HG03571 (cell line): ENCODE measurements around the gene SNTG2.

ENCODE experiments used
- ATAC-seq: cut with Tn5 transposase; IDR thresholded peaks from one replicate; pipeline ENCODE4 v1.9.1; 2021; ENCODE audit not compliant: unreplicated experiment

SNTG2 gene

DNA sequence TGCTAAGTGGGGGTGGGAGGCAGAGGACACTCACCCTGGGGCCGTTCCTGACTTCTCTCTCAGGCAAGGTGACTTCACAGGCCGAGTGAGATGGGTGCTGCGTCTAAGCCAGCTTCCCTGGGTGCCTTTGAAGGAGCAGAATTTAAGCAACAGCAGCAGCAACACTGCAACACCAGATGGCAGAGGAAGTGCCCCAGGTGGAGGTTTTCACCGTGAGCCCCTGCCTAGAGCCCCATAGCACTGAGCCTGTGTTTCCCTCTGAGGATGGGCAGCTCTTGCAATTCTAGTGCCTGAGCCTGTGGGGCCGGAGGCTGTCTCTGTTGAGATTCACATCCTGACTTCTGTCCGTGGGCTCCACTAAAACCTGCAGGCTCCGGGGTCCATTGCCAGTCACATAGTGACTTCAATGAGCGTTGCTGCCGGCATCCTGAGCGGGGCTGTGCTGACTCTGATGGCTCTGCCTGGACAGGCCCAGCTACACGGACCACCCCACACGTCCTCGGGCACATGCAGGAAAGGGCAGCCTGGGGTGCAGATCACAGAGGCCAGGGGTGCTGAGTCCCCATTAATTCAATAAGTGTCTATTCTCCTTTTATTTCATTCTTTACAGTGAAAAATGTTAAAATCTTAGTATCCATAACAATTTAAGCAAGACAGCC lies 218.8 kb downstream of the SNTG2 start:
- no peak for ATAC-seq

DNA sequence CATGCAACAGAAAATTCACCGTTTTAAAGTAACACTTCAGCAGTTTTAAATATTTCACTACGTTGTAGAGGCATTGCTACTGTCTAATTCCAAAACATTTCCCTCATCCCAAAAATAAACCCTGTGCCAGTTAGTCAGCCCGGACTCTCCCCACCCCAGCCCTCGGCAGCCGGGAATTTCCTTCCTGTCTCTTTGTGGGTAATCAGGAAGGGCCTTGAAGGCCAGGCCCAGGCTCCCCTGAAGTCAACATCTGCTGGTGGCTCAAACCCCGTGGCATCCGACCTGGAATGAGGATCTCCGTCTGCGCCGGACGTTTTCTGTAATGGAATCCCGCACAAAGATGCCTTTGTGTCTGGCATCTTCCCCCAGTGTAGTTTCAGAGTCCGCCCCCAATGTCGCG lies 219.6 kb downstream of the SNTG2 start:
- ATAC-seq, result no peak

DNA sequence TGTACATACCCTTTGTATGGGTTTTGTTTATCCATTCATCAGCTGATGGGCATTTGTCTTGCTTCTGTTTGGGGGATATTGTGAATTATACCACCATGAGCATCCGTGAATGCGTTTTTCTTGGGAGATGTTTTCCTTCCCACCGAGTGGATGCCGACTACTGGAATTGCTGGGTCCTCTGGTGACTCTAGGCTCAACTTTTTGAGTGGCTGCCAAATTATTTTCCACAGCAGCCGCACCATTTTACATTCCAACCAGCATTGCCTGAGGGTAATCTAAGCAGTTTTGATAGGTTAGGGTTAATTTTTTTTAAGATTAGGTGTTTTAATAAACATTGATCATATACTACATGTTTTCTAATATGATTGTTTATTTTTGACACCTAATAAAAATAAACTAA lies 220.1 kb downstream of the SNTG2 start:
- ATAC-seq, result no peak

DNA sequence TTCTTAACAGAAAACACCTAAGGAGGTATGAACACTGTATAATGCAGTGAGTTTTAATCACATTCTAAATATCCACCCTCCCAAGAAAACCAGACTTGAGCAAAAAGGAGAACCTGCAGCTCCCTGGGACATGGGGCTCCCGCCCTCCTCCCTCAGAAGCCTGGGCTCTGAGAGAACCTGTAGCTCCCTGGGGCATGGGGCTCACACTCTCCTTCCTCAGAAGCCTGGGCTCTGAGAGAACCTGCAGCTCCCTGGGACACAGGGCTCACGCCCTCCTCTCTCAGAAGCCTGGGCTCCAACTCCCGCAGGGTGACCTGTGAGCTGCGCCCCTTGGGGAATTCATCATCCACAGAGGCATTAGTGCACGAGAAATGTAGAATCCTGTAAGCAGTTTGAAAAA lies 222.9 kb downstream of the SNTG2 start:
- ATAC-seq, result no peak

DNA sequence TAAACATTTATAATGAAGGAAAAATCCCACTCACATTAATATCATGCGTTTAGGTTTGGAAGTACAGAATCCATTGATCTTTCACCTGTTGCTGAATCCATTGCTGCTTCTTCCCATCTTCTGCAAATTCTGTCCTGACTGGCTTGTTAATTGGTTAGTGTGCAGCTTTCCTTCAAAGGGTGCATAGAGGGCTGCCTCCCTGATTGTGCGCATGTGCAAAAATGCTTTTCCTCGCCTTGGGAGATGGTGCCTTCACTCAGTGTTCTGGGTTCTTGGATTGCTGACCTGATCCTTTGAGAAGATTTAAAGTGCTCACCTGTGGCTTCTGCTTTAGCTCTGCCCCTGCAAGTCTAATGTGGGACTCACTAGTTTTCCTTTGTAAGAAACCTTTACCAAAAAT lies 231.2 kb downstream of the SNTG2 start:
- no peak for ATAC-seq

DNA sequence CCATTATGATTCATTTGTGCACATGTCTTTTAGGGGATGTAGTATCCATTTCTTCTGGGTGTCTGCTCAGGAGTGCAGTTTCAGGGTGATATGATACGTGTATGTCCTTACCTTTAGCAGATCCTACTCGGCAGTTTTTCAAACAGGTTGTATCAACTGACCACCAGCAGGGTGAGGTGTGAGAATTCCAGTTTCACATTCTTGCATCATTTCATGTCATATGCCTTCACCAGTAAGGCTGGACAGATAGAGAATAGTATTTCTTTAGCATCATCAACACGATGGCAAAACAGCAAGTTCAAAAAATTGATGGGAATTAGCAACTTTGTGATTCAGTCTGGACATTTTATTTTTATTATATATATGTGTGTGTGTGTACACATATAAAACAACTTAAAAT lies 232.7 kb downstream of the SNTG2 start:
- no peak for ATAC-seq

DNA sequence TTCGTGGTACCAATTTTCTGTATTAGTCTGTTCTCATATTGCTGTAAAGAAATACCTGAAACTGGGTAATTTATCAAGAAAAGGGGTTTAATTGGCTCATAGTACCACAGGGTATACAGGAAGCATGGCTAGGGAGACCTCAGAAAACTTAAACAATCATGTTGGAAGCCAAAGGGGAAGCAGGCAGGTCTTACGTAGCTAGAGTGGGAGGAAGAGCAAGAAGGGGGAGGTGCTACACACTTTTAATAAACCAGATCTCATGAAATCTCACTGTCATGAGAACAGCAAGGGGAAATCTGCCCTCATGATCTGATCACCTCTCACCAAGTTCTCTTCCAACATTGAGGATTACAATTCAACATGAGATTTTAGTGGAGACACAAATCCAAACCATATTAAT lies 235.8 kb downstream of the SNTG2 start:
- no peak for ATAC-seq

DNA sequence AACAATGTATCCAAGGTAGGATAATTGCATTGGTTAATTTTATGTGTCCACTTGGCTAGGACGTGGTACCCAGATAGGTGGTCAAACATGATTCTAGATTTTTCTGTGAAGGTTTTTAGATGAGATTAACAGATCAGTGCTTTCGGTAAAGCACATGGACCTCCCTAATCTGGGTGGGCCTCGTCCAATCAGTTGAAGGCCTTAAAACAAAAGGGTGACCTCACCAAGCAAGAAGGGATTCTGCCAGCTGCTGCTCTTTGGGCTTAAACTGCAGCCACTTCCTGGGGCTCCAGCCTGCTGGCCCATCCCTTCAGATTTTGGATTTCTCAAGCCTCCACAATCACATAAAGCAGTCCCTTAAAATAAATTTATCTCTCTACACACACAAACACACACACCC lies 236.5 kb downstream of the SNTG2 start:
- ATAC-seq, result no peak

DNA sequence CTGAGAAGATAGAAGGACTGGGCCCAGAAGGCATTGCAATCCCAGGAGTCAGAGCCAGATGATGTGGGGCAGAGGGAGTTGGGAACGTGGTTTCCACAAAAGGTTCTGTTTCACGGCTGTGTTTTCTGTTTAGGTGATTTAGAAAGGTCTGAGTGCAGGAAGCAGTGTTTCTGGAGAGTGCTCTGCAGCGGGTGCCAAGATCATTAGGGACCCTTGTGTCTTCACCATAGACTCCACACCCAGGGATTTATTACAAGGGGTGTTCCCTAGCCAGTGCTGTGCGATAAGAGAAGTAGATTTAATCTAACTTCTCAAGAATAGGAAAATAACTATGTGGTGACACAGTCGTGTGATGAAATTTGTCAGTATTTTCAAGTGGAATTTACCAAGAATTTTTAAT lies 241.5 kb downstream of the SNTG2 start:
- no peak for ATAC-seq

DNA sequence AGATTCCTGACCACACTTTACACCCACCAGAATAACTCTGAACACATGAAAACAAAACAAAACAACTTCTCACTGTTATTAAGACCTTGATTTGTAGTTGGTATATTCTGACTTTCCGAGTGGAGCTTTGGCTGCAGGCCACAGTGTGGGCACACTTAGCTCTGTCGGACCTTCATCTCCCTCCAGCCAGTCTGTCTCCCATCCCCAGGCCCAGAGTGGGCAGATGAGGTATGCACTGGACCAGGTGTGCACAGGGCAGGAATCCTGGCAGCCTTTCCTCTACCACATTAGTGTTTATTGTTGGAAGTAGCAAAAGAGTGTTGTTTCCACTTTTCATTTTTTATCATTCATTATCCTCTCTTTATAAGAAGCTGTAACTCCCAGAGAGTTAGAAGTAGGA lies 243.2 kb downstream of the SNTG2 start:
- no peak for ATAC-seq

DNA sequence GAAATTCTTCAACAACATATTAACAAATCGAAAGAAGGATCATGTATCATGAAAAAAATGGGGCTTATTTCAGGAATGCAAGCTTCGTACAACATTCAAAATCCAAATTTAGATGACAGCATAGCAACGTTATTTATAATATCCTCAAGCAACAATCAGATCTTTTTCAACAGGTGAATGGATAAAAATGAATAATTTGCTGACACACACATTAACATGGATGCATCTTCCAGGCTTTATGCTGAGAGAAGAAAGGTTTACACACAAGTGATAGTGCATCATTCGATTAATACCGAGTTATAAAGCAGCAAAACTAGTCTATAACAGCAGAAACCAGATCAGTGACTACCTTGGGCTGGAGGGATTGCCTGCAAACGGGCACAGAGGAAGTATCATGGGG lies 253.1 kb downstream of the SNTG2 start:
- ATAC-seq, result no peak

DNA sequence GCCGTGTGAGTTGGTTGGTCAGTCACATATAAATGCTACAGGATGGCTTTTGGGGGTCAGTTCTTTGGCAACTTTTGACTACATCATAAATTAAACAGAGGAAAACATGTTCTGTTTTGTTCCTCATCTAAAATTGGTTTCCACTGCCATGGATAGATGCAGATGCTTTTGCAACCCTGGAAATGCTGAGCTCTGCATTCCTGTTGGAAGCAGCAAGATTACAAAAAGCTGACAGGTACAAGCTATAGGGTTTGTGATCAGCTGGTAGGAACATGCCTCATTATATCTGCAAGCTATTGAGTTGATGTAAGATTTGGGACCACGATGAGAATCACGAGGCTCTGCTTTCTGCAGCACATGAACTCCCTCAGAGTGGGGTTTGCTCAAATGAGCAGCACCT lies 255.2 kb downstream of the SNTG2 start:
- no peak for ATAC-seq

DNA sequence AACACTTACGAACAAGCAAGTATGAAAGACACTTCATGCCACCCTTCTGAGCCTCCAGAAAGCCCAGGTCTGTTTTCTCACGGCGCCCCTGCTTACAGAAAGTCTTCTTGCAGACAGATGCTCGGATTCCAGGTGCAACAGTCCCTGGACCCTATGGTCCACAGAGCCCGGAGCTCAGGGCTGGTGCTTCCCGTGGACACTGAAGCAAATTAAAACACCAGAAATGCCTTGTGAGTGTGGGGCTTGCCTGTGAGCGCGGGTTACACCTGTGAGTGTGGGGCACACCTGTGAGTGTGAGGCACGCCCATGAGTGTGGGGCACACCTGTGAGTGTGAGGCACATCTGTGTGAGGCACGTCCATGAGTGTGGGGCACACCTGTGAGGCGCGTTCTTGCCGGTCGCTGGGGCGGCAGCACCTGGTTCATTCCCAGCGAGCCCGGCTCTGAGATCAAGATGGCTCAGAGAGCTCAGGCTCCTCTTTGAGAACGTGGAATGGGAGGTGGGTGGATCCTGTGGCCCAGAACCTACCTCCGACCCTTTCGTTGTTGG lies 257.4 kb downstream of the SNTG2 start:
- ATAC-seq, result no peak

DNA sequence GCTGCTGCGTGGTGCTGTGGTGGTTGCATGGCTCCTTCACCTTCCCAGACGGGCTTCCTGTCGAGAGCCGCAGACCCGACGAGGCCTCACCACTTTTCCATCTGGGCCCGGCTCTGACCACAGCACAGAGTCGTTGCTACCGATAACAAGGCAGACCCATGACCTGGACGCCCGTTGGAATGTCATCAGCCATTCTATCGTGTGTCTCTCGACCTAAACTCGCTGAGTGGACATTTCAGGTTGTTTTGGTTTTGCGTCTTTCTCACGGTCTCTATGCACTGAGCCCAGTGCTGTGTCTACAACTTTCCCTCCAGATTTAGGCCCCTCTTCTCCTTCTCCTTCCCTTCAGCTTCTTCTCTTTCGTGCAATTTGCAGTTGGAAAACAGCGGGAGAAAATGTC lies 257.9 kb downstream of the SNTG2 start:
- ATAC-seq, result no peak

DNA sequence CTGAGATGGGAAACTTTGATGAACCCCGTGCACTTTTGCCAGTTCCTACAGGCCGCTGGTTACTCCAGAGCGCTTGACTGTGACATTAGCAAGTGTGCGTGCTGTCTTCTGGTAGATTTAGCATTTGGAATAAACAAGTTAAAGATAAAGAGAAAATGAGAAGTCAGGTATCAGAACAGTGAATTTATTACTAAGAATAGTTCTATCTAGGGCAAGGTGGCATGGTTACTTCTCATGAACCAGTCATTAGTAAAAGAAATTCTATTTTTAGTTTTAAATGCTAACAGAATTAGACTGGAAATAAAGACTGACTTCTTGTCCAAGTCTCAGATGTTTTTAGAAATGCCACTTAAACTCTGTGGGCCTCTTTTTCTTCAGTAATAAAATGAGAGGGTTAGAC lies 258.6 kb downstream of the SNTG2 start:
- no peak for ATAC-seq

DNA sequence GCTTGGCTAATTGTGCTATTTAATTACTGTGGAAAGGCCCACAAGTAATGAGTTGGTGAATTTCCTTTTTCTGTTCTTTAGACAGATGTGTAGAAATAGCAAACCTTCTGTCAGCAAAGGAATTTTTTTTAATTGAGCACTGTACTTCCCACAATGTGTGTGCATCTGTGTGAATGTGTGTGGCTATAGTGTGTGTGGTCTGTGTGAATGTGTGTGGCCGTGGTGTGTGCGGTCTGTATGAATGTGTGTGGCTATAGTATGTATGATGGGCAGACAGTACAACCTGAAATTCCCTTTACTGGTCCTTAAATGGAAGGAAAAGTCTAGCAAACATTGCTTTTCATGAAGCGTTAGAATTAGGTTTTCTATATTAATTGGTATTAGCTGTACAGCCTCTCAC lies 259.1 kb downstream of the SNTG2 start:
- no peak for ATAC-seq

DNA sequence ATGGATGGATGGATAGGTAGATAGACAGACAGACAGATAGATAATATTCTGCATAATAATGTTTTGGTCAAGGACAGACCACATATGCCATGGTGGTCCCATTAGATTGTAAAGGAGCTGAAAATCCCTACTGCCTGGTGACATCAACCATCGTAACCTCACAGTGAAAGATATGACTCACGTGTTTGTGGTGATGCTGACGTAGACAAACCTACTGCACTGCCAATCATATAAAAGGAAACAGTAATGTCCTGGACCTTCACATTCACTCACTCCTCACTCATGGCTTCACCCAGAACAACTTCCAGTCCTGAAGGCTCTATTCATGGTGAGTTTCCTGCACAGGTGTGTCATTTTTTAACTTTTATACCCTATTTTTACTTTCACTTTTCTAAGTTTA lies 259.7 kb downstream of the SNTG2 start:
- ATAC-seq, result no peak

DNA sequence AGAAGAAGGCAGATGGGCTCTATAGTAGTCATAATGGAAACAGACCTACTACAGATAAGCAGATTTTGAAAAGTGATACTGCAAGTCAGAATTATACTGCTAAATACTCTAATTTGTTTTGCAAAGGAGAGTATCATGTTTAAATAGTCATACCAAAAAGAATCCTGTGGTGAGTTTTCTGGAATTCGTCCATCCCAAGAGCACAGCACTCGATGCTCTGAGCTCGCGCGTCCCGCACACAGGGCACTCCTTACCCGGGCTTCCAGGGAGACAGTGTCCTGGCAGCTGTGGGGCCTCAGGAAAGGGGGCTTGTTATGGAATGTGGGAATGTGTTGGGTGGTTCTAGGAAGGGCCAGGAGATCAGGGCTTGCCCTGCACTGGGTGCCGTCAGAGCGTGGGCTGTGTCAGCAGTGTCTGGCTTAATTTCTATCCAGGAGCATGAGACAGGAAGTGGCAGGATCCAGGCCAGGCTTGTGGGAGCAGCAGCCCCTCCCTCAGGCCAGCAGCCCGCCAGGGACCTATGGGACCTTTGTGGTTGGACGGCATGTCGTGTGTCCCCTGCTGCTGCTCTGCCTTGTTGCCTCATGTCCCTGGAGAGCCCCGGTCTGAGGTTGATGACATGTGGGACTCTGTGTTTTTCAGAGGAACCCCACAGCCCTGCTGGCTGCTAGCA lies 269.4 kb downstream of the SNTG2 start:
- ATAC-seq, result no peak

DNA sequence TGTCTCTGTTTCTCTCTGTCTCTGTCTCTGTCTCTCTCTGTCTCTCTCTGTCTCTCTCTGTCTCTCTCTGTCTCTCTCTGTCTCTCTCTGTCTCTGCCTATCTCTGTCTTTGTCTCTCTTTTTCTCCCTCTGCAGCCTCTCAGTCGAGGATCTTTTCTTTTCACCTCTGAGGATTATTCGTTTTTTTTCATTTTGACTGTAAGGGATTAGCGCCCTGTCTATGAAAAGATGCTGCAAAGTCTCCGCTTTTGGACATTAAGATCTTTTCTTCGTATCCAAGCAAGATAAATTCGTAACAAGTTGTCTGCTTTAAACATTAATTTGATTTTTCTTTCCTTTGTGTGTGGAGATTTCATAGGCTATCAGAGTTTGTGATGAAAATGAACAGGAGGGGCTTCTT lies 271.4 kb downstream of the SNTG2 start:
- ATAC-seq, result no peak

DNA sequence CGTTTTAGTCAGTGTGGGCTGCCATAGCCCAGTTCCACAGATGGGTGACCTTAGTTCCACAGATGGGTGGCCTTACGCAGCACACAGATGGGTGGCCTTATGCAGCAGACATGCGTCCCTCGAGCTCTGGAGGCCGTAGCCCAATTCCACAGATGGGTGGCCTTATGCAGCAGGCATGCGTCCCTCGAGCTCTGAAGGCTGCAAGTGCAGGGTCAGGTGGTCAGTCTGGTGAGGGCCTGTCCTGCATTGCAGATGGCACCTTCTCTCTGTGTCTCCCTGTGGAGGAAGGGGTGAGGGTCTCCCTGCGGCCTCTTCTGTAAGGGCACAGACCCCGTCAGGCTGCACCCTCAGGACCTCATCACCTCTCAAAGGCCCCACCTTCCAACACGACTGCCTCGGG lies 273.1 kb downstream of the SNTG2 start:
- no peak for ATAC-seq

DNA sequence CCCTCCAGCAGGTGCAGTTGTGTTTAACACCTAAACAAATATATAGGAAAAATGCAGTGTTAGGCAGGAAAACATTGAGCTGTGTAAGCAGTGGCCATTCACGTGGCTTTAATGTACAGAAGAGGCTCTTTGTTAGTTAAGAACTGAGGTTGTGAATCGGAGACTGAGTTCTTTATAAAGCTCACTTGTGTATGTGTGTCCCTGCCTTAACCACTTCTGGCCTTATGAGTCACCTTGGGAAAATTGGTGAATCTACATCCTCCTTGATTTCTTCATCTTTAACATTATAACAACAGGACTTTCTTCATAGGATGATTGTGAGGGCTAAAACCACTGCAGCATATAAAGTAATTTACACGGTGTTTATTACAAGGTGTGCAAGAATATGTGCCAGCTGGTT lies 274.3 kb downstream of the SNTG2 start:
- ATAC-seq, result no peak

DNA sequence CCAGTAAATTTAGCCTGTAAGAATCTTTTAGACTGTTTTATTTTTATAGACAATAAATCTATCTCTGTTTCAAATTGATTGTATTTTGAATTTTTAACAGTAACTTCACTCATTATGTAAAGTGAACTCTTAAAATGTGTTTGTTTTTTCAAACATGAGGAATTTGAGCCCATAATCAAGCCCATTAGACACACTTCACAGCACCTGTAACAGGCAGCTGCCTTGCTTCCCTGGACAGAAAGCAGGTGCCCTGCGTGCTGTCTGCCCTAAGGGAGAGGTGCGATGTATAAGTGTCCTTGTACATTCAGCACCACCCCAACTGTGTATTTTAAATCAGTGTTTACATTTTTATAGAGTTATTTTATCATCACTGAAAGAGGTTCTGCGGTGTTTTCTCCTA lies 276.1 kb downstream of the SNTG2 start:
- no peak for ATAC-seq
